ENCODE data around the gene TMIGD3.

DNA sequence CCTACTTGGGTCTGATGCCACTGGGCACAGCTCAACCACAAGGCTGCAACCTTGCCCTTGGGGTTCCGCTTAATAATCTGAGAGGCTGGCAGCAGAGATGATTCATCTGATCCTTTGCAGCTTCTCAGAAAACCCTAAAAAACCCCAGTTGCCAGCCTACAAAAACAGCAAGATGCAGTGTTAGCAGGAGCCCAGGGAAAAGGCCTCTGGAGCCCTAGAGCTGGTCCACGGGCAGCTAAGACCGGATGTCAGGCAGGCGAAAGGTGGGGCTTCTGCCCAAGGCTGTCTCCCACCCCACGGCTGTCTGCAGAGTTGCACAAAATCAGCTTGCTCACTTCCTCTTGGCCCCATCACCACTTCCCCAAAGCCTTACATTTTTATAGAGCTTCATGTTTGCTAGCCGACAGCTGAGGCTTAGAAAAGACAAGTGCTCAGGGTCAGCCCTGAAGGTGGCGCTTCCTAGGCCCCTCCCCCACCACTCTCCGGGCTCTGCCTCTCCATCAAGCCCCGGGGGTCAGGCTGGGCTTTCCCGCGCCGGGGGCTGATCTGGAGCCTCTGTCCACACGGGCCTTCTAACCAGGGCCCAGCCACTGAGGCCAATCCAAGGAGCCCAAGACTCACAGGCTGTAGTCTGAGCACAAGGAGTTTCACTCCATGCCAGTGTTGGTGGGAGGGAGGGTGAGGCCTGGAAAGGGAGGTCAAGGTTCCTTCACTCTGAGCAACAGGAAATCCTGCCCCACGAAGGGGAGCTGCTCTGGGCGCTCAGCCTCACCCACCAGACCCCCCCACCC lies 4.2 kb upstream of the TMIGD3 start:
- TF ChIP-seq, protein P1, sequence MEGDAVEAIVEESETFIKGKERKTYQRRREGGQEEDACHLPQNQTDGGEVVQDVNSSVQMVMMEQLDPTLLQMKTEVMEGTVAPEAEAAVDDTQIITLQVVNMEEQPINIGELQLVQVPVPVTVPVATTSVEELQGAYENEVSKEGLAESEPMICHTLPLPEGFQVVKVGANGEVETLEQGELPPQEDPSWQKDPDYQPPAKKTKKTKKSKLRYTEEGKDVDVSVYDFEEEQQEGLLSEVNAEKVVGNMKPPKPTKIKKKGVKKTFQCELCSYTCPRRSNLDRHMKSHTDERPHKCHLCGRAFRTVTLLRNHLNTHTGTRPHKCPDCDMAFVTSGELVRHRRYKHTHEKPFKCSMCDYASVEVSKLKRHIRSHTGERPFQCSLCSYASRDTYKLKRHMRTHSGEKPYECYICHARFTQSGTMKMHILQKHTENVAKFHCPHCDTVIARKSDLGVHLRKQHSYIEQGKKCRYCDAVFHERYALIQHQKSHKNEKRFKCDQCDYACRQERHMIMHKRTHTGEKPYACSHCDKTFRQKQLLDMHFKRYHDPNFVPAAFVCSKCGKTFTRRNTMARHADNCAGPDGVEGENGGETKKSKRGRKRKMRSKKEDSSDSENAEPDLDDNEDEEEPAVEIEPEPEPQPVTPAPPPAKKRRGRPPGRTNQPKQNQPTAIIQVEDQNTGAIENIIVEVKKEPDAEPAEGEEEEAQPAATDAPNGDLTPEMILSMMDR (IDR thresholded peaks at IDR 0.05 in 8 of 11, conservative IDR thresholded peaks at IDR 0.05 in 3 of 11), result peak in 1 of 11 experiments; percentile 4
- TF ChIP-seq POLR2AphosphoS5 (IDR thresholded peaks at IDR 0.05), result peak; percentile 64 to 84 (median 84)
